ENCODE results near the gene GALNT18. TPM values are rescaled to one million over a fixed set of nuclear protein-coding genes. Genes with fewer than 3 reads are reported as not detected.

GALNT18 gene
- total RNA-seq, 1 experiment from 2014 or later = 25.3 TPM

- DNase-seq = no peak
- no peak overlapping the region for H3K4me3 ChIP-seq
- no peaks in the 10 kb centered on the region for H3K27me3 ChIP-seq
- H3K9me3 ChIP-seq = no peaks in the 10 kb centered on the region
- no peaks in the 10 kb centered on the region for H3K36me3 ChIP-seq
Observed at GRCh38 chr11:11563200-11563975, 58.4 kb downstream of the GALNT18 start.

GRCh38 chr11:11561991-11562390, 59.8 kb downstream of the GALNT18 start:
- no peaks in the 10 kb centered on the region for H3K27me3 ChIP-seq
- no peaks in the 10 kb centered on the region for H3K9me3 ChIP-seq
- H3K4me3 ChIP-seq = no peak overlapping the region
- H3K36me3 ChIP-seq = no peaks in the 10 kb centered on the region
- DNase-seq = no peak

- no peak overlapping the region for H3K4me3 ChIP-seq
- no peak for DNase-seq
- no peaks in the 10 kb centered on the region for H3K9me3 ChIP-seq
- H3K36me3 ChIP-seq = no peaks in the 10 kb centered on the region
- H3K27me3 ChIP-seq = no peaks in the 10 kb centered on the region
Observed at GRCh38 chr11:11558826-11559225, 63.0 kb downstream of the GALNT18 start.

- H3K27me3 ChIP-seq = no peaks in the 10 kb centered on the region
- no peaks in the 10 kb centered on the region for H3K9me3 ChIP-seq
- H3K36me3 ChIP-seq = no peaks in the 10 kb centered on the region
- no peak overlapping the region for H3K4me3 ChIP-seq
- no peak for DNase-seq
Observed at GRCh38 chr11:11558396-11558795, 63.4 kb downstream of the GALNT18 start.

GRCh38 chr11:11555208-11555607, 66.6 kb downstream of the GALNT18 start:
- Histone ChIP-seq H3K36me3 (no peaks in the 10 kb centered on the region), H3K27me3 (no peaks in the 10 kb centered on the region), H3K4me3 (no peak overlapping the region), H3K9me3 (no peaks in the 10 kb centered on the region)
- peak; percentile 59 for DNase-seq

- no peaks in the 10 kb centered on the region for H3K27me3 ChIP-seq
Observed at GRCh38 chr11:11553573-11553972, 68.2 kb downstream of the GALNT18 start.

GRCh38 chr11:11552529-11553087, 69.2 kb downstream of the GALNT18 start:
- Histone ChIP-seq H3K27me3 (no peaks in the 10 kb centered on the region), H3K36me3 (no peaks in the 10 kb centered on the region), H3K9me3 (no peaks in the 10 kb centered on the region), H3K4me3 (no peak overlapping the region)
- DNase-seq = no peak

More at GRCh38 chr11:11553573-11553972, 68.2 kb downstream of the GALNT18 start:
- DNase-seq = no peak
- Histone ChIP-seq H3K4me3 (no peak overlapping the region), H3K9me3 (no peaks in the 10 kb centered on the region), H3K36me3 (no peaks in the 10 kb centered on the region)

- DNase-seq = no peak
- no peaks in the 10 kb centered on the region for H3K36me3 ChIP-seq
- no peaks in the 10 kb centered on the region for H3K27me3 ChIP-seq
- H3K4me3 ChIP-seq = no peak overlapping the region
- no peaks in the 10 kb centered on the region for H3K9me3 ChIP-seq
Observed at GRCh38 chr11:11550534-11550933, 71.3 kb downstream of the GALNT18 start.

- Histone ChIP-seq H3K4me3 (no peak overlapping the region), H3K9me3 (no peaks in the 10 kb centered on the region), H3K27me3 (no peaks in the 10 kb centered on the region), H3K36me3 (no peaks in the 10 kb centered on the region)
- no peak for DNase-seq
Observed at GRCh38 chr11:11545285-11546275, 76.2 kb downstream of the GALNT18 start.

GRCh38 chr11:11543656-11544055, 78.1 kb downstream of the GALNT18 start:
- H3K27me3 ChIP-seq = no peaks in the 10 kb centered on the region
- H3K36me3 ChIP-seq = no peaks in the 10 kb centered on the region
- no peak overlapping the region for H3K4me3 ChIP-seq
- H3K9me3 ChIP-seq = no peaks in the 10 kb centered on the region
- no peak for DNase-seq

- H3K27me3 ChIP-seq = no peaks in the 10 kb centered on the region
- no peak overlapping the region for H3K4me3 ChIP-seq
- no peak for DNase-seq
- no peaks in the 10 kb centered on the region for H3K9me3 ChIP-seq
- no peaks in the 10 kb centered on the region for H3K36me3 ChIP-seq
Observed at GRCh38 chr11:11540157-11540556, 81.6 kb downstream of the GALNT18 start.

- no peaks in the 10 kb centered on the region for H3K9me3 ChIP-seq
- H3K36me3 ChIP-seq = no peaks in the 10 kb centered on the region; the same call in 1 of the 2 replicates
- no peaks in the 10 kb centered on the region for H3K27me3 ChIP-seq
- no peak for DNase-seq
- no peak overlapping the region for H3K4me3 ChIP-seq
Observed at GRCh38 chr11:11538277-11538960, 83.4 kb downstream of the GALNT18 start.

- H3K27me3 ChIP-seq = no peaks in the 10 kb centered on the region
- H3K36me3 ChIP-seq = peaks cover 2% of the 10 kb centered on the region; the same call in 1 of the 2 replicates
- DNase-seq = no peak
- H3K9me3 ChIP-seq = no peaks in the 10 kb centered on the region
- H3K4me3 ChIP-seq = no peak overlapping the region
Observed at GRCh38 chr11:11537871-11538270, 83.9 kb downstream of the GALNT18 start.

GRCh38 chr11:11537372-11537771, 84.4 kb downstream of the GALNT18 start:
- Histone ChIP-seq H3K36me3 (peaks cover 3% of the 10 kb centered on the region; the same call in 1 of the 2 replicates), H3K27me3 (no peaks in the 10 kb centered on the region), H3K9me3 (no peaks in the 10 kb centered on the region), H3K4me3 (no peak overlapping the region)
- no peak for DNase-seq

GRCh38 chr11:11536650-11537049, 85.2 kb downstream of the GALNT18 start:
- no peak for DNase-seq
- H3K27me3 ChIP-seq = no peaks in the 10 kb centered on the region

GRCh38 chr11:11535611-11536010, 86.2 kb downstream of the GALNT18 start:
- H3K27me3 ChIP-seq = no peaks in the 10 kb centered on the region
- no peak overlapping the region for H3K4me3 ChIP-seq
- H3K9me3 ChIP-seq = no peaks in the 10 kb centered on the region
- no peak for DNase-seq
- peaks cover 3% of the 10 kb centered on the region; the same call in 1 of the 2 replicates for H3K36me3 ChIP-seq

More at GRCh38 chr11:11536650-11537049, 85.2 kb downstream of the GALNT18 start:
- Histone ChIP-seq H3K4me3 (no peak overlapping the region), H3K9me3 (no peaks in the 10 kb centered on the region), H3K36me3 (peaks cover 3% of the 10 kb centered on the region; the same call in 1 of the 2 replicates)

All from MG63 (cell line).